Gastroesophageal sphincter (tissue), 4 donors: ENCODE data around the gene TNXB. TPM values are rescaled to one million over a fixed set of nuclear protein-coding genes. Genes with fewer than 3 reads are reported as not detected.
A peak's percentile ranks its signal among the peaks of the same experiment; 100 is the strongest.

ENCODE experiments used
- ATAC-seq: fragments of 150-250 bp; one replicate; pipeline ENCODE4 v1.9.1; 2016; ENCODE audit warnings: mild to moderate bottlenecking, moderate library complexity
- H3K27ac ChIP-seq, 4 donors: fragments of 200-600 bp; sonication (generic) in 3 of 4; 1 replicate in 3 of 4; 2 replicates in 1 of 4; pipeline ENCODE4 v1.5.1; 2016 to 2019
- H3K27me3 ChIP-seq: fragments of 200-600 bp; sonication (generic); one replicate; pipeline ENCODE4 v1.5.1; 2019
- H3K36me3 ChIP-seq, 2 donors: fragments of 200-600 bp; sonication (generic); one replicate each; pipeline ENCODE4 v1.5.1; 2019; ENCODE audit warnings: control low read depth in 1 of 2
- H3K4me1 ChIP-seq, 3 donors: fragments of 200-600 bp; sonication (generic); 1 replicate in 2 of 3; 2 replicates in 1 of 3; pipeline ENCODE4 v1.5.1; 2016 to 2019; ENCODE audit warnings: control low read depth in 2 of 3
- H3K4me3 ChIP-seq, 2 donors: fragments of 200-600 bp; sonication (generic); one replicate each; pipeline ENCODE4 v1.5.1; 2019; ENCODE audit warnings: mild to moderate bottlenecking in 1 of 2, moderate library complexity in 1 of 2
- H3K9me3 ChIP-seq, 3 donors: fragments of 200-600 bp; sonication (generic); one replicate each; pipeline ENCODE4 v1.5.1; 2017 to 2019; ENCODE audit warnings: control low read depth in 2 of 3
- CTCF ChIP-seq, 4 experiments: fragments of 200-600 bp in 2 of 4; fragments of 450-650 bp in 2 of 4; sonication (generic) in 1 of 4; IDR thresholded peaks; one replicate each; pipeline ENCODE4 v1.5.1; 2017 to 2019; ENCODE audit warnings: antibody characterized with exemption in 4 of 4, mild to moderate bottlenecking in 2 of 4, moderate library complexity in 2 of 4
- EP300 ChIP-seq: sonication (generic); formaldehyde crosslinking; IDR thresholded peaks from one replicate; pipeline ENCODE4 v1.6.1; 2017; ENCODE audit warnings: antibody characterized with exemption, mild to moderate bottlenecking
- POLR2A ChIP-seq, 2 donors: fragments of 450-650 bp; IDR thresholded peaks; one replicate each; pipeline ENCODE4 v1.6.1; 2017; ENCODE audit warnings: antibody characterized with exemption in 2 of 2, mild to moderate bottlenecking in 2 of 2, moderate library complexity in 1 of 2
- POLR2AphosphoS5 ChIP-seq: sonication (generic); formaldehyde crosslinking; IDR thresholded peaks from one replicate; pipeline ENCODE4 v1.6.1; 2017; ENCODE audit warnings: antibody characterized with exemption
- WGBS, 2 donors: methylation state at CpG; one replicate each; pipeline ENCODE4 v1.1.5; 2018; ENCODE audit warnings: low coverage in 1 of 2; 5-methylcytosine and 5-hydroxymethylcytosine counted together
- total RNA-seq, 4 donors: library from RNA; depleted of rRNA; stranded (reverse); fragments of >200 nt; gene quantifications; one replicate each; pipeline ENCODE4 v1.1.0, GENCODE V29; 2016

Gene TNXB
- total RNA-seq, 4 donors from 2014 or later: 148 to 394 (median 190) TPM

GRCh38 chr6:32088487-32089049, 20.6 kb downstream of the TNXB start:
- peaks cover 0 to 22% of the 10 kb centered on the region in 2 donors for H3K36me3 ChIP-seq
- H3K27ac ChIP-seq: peak overlapping the region in 3 of 4 donors; percentile 82 to 87 (median 86)
- H3K9me3 ChIP-seq: no peaks in the 10 kb centered on the region
- peaks cover 0 to 58% (median 29%) of the 10 kb centered on the region in 3 donors for H3K4me1 ChIP-seq
- H3K4me3 ChIP-seq: no peak overlapping the region
- H3K27me3 ChIP-seq: peaks cover 16% of the 10 kb centered on the region
- no peak for TF ChIP-seq EP300
- no peak for TF ChIP-seq CTCF (IDR thresholded peaks at IDR 0.05)
- no peak for TF ChIP-seq POLR2AphosphoS5
- TF ChIP-seq POLR2A (IDR thresholded peaks at IDR 0.05): no peak
- no peak for ATAC-seq
- WGBS, 2 donors: 100% methylated on average over 1 of the region's 14 CpGs; no CpG with 5 or more reads in 1 of the 2 donors

DNA sequence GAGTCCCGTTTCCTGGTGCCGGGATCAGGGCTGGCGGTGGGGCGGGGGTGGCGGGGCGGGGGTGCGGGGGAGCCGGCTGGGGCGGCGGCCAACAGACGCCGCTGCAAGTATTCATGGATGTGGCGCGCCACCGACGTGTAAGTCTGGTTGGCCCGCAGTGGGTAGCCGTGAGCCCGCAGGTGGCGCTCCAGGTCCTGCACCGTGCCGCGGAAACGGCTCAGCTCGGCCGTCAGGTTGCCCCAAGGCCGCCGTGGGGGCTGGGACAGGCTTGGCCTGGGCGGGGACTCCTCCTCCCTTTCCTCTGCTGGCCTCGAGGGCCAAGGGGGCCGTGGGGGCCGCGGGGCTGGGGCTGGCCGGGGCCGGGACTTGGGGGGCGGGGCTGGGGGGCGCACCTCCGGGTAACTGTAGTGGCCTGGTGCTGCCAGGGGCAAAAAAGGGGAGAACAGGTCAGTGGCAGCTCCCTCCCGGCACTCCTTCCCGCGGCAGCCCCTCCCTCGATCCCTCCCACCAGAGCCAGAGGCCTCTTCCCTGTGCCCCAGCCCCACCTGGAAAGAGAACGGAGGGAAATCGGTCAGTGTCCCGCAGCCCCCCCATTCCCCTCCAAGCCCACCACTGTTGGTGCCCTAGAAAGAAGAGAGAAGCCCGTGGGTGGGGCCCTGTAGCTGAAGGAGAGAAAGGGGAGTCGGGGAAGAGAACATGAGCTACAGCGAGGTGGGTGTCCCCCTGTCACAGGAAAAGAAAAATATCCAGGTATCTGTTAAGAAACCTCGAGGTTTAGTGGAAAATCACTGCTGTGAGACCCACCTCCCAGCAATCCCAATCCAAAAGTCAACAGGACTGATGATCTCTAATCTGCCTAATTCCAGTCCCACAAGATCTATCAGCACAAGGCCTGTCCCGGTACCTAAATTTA, 21.3 kb downstream of the TNXB start:
- Histone ChIP-seq H3K27ac (peak overlapping the region; percentile 29 to 87 (median 84)), H3K27me3 (peaks cover 16% of the 10 kb centered on the region), H3K36me3 (peaks cover 0 to 26% of the 10 kb centered on the region in 2 donors), H3K4me3 (peak overlapping the region in 1 of 2 donors; percentile 33), H3K4me1 (peaks cover 0 to 51% (median 27%) of the 10 kb centered on the region in 3 donors), H3K9me3 (no peaks in the 10 kb centered on the region)
- 89% methylated on average over 1 to 2 of the region's 50 CpGs for WGBS, 2 donors
- peak; percentile 37 for TF ChIP-seq POLR2AphosphoS5
- TF ChIP-seq EP300: no peak
- peak in 3 of 4 experiments; percentile 64 to 85 (median 64) for TF ChIP-seq CTCF (IDR thresholded peaks at IDR 0.05)
- peak; percentile 84 for ATAC-seq

- H3K36me3 ChIP-seq: peaks cover 0 to 35% of the 10 kb centered on the region in 2 donors
- TF ChIP-seq EP300 (no peak), POLR2A (IDR thresholded peaks at IDR 0.05) (no peak), CTCF (IDR thresholded peaks at IDR 0.05) (no peak), POLR2AphosphoS5 (no peak)
- peak overlapping the region in 1 of 2 donors; percentile 33 for H3K4me3 ChIP-seq
- H3K27me3 ChIP-seq: peaks cover 16% of the 10 kb centered on the region
- no peaks in the 10 kb centered on the region for H3K9me3 ChIP-seq
- ATAC-seq: peak; percentile 6
- H3K27ac ChIP-seq: peak overlapping the region in 3 of 4 donors; percentile 82 to 87 (median 86)
- peaks cover 0 to 51% (median 28%) of the 10 kb centered on the region in 3 donors for H3K4me1 ChIP-seq
- 40 to 67% methylated on average over 1 of the region's 45 CpGs for WGBS, 2 donors
Measured at GRCh38 chr6:32086661-32087573, 22.2 kb downstream of the TNXB start.

DNA sequence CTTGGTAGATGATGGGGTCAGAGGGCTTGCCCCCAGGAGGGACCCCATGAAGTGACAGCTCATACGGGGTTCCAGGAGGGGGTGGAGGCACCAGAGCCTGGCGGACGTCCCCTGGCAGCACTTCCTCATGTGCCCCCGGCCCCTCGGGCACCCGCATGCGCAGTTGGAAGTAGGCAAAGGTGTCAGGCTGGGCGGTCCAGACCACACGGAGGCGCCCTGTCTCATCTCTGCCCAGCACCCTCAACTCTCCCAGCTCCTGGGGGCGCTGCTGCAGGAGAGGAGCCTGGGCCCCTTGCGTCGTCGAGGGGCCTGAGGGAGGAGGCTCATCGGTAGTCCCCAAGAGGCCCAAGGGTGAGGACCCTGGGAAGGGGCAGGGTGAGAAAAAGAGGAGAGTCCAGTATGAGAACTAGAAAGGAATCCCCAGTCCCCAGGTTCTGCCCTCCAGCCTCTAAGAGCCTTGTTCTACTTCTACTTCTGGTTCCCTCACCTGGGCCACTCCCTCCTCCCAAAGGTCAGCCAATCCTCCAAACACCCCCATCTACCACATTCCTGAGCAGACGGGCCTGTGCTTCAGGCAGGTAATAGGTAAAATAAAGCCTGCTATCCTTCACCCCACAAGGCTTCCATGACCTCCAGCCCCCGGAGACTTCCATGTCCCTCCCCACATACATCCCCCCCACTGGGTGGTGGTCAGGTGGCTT, 23.2 kb downstream of the TNXB start:
- Histone ChIP-seq H3K4me3 (no peak overlapping the region), H3K9me3 (no peaks in the 10 kb centered on the region), H3K4me1 (peaks cover 0 to 51% (median 30%) of the 10 kb centered on the region in 3 donors), H3K27me3 (peaks cover 16% of the 10 kb centered on the region), H3K36me3 (peaks cover 0 to 45% of the 10 kb centered on the region in 2 donors), H3K27ac (peak overlapping the region in 3 of 4 donors; percentile 82 to 87 (median 86))
- ATAC-seq: no peak
- TF ChIP-seq CTCF (IDR thresholded peaks at IDR 0.05): no peak
- WGBS, 2 donors: 85% methylated on average over 4 of the region's 17 CpGs; no CpG with 5 or more reads in 1 of the 2 donors
